Vagina (tissue), 2 donors: Measurements from ENCODE around the gene CHST9.

ENCODE experiments used
- CTCF ChIP-seq, 3 experiments: fragments of 450-650 bp in 2 of 3; fragments of 200-600 bp in 1 of 3; sonication (generic) in 1 of 3; IDR thresholded peaks; one replicate each; pipeline ENCODE4 v1.5.1; 2017 to 2019; ENCODE audit warnings: antibody characterized with exemption in 3 of 3, mild to moderate bottlenecking in 2 of 3, moderate library complexity in 2 of 3
- POLR2A ChIP-seq, 2 donors: fragments of 450-650 bp; IDR thresholded peaks; one replicate each; pipeline ENCODE4 v1.6.1; 2017; ENCODE audit warnings: antibody characterized with exemption in 2 of 2, mild to moderate bottlenecking in 2 of 2, moderate library complexity in 2 of 2

DNA sequence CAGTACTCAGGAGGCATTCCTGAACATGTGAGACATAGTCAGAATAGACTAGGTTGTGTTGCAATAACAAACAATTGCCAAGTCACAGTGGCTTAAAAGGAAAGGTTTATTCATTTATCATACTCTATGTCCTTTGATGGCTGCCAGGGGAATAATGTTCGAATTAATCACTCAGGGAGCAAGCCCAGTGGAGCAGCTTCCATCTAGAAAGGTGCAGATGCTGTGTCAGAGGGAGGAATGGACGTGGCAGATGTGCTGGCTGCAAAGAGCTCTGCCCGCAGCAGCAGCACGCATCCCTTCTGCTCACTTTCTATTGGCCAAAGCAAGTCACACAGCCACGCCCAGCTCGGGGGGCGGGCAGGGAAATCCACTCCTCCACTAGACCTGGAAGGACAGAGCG is 213.7 kb downstream of the CHST9 start:
- TF ChIP-seq CTCF (IDR thresholded peaks at IDR 0.05) (no peak), POLR2A (IDR thresholded peaks at IDR 0.05) (no peak)
